Measurements from ENCODE around the gene KNDC1.
"Not testable (repeated sequence)": the region's sequence is repeated elsewhere in the genome, so short reads cannot be mapped to it uniquely, and the experiment has no call there.

Gene KNDC1

DNA sequence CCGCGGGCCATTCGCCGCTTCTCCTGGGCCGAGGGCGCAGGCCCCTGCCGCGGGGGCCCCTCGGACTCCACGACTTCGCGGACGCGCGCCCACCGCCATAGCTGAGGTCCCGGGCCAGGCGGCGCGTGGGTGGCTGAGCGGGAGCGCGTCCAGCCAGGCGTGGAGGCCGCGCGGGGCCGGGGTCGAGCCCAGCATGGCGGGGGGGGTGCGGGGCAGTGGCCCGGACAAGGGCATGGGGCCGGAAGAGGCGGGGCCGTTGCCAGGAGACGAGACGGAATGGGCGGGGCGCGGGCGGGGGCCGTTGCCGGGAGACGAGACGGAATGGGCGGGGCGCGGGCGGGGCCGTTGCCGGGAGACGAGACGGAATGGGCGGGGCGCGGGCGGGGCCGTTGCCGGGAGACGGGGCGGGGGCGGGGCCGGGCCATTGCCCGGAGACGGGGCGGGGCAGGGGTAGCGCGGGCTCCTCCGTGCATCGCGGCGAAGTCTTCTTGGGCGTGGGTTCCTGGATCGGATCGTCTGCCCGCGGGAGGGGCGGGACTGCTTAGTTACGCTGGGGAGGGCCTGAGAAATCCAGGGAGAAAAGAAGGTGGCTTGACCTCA is 101.8 kb downstream of the KNDC1 start:
- Histone ChIP-seq H3K4me2 (ENCODE audit: low read length) (peak overlapping the region; percentile 96), H4K20me1 (ENCODE audit: insufficient read depth, low read length) (peaks cover 6% of the 10 kb centered on the region), H3K9me3 (ENCODE audit: insufficient read depth, low read length) (no peaks in the 10 kb centered on the region), H3K4me3 (ENCODE audit: low read length) (peak overlapping the region; percentile 90), H3K79me2 (ENCODE audit: low read length) (no peaks in the 10 kb centered on the region), H3K9ac (ENCODE audit: low read length) (peak overlapping the region; percentile 88), H3K4me1 (ENCODE audit: low read length) (peaks cover 35% of the 10 kb centered on the region), H3K36me3 (replicated peaks; ENCODE audit: low read depth, low read length) (no peaks in the 10 kb centered on the region), H3K27me3 (ENCODE audit: low read depth, low read length) (no peaks in the 10 kb centered on the region), H2AFZ (ENCODE audit: low read depth, low read length) (0 out of 2 replicates have a peak overlapping the region, but pooled peaks have one; percentile 51), H3K27ac (ENCODE audit: low read length) (peak overlapping the region; percentile 67)
- TF ChIP-seq EZH2phosphoT487 (IDR thresholded peaks at IDR 0.05; ENCODE audit: low read depth) = no peak
- TF ChIP-seq, protein P1, sequence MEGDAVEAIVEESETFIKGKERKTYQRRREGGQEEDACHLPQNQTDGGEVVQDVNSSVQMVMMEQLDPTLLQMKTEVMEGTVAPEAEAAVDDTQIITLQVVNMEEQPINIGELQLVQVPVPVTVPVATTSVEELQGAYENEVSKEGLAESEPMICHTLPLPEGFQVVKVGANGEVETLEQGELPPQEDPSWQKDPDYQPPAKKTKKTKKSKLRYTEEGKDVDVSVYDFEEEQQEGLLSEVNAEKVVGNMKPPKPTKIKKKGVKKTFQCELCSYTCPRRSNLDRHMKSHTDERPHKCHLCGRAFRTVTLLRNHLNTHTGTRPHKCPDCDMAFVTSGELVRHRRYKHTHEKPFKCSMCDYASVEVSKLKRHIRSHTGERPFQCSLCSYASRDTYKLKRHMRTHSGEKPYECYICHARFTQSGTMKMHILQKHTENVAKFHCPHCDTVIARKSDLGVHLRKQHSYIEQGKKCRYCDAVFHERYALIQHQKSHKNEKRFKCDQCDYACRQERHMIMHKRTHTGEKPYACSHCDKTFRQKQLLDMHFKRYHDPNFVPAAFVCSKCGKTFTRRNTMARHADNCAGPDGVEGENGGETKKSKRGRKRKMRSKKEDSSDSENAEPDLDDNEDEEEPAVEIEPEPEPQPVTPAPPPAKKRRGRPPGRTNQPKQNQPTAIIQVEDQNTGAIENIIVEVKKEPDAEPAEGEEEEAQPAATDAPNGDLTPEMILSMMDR (IDR thresholded peaks at IDR 0.05; ENCODE audit: low read depth, low read length) = no peak

DNA sequence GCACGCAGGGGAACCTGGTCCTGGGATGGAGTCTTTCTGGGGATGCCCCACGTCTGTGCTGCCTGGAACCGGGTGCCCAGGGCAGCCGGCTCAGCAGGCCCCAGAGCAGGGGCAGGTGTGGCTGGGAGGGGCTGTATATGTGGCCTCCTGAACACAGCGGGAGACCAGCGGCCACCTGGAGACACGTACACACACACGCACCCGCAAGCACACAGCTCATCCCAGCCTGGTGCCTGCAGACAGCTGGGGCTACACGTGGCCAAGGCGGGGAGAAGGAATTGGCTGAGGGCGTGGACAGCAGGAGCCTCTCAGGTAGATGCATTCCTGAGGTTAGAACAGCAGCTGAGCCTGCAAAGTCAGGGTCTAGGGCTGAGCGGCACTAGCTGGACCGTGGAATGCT is 102.7 kb downstream of the KNDC1 start:
- TF ChIP-seq, protein P1 (IDR thresholded peaks at IDR 0.05; ENCODE audit: low read depth, low read length) = no peak
- no peak for TF ChIP-seq EZH2phosphoT487 (IDR thresholded peaks at IDR 0.05; ENCODE audit: low read depth)
- Histone ChIP-seq H3K9ac (ENCODE audit: low read length) (no peak overlapping the region), H3K36me3 (replicated peaks; ENCODE audit: low read depth, low read length) (no peaks in the 10 kb centered on the region), H3K9me3 (ENCODE audit: insufficient read depth, low read length) (no peaks in the 10 kb centered on the region), H4K20me1 (ENCODE audit: insufficient read depth, low read length) (peaks cover 6% of the 10 kb centered on the region), H3K4me2 (ENCODE audit: low read length) (no peak overlapping the region), H3K27me3 (ENCODE audit: low read depth, low read length) (no peaks in the 10 kb centered on the region), H3K79me2 (ENCODE audit: low read length) (no peaks in the 10 kb centered on the region), H3K4me1 (ENCODE audit: low read length) (peaks cover 27% of the 10 kb centered on the region), H3K4me3 (ENCODE audit: low read length) (no peak overlapping the region), H2AFZ (ENCODE audit: low read depth, low read length) (no peak overlapping the region), H3K27ac (ENCODE audit: low read length) (no peak overlapping the region)

GRCh38 chr10:133263674-133264073 is 103.7 kb downstream of the KNDC1 start:
- Histone ChIP-seq H3K4me2 (ENCODE audit: low read length) (no peak overlapping the region), H3K9me3 (ENCODE audit: insufficient read depth, low read length) (no peaks in the 10 kb centered on the region), H3K9ac (ENCODE audit: low read length) (no peak overlapping the region), H3K4me3 (ENCODE audit: low read length) (no peak overlapping the region), H3K79me2 (ENCODE audit: low read length) (no peaks in the 10 kb centered on the region), H3K27me3 (ENCODE audit: low read depth, low read length) (no peaks in the 10 kb centered on the region), H3K36me3 (replicated peaks; ENCODE audit: low read depth, low read length) (no peaks in the 10 kb centered on the region), H4K20me1 (ENCODE audit: insufficient read depth, low read length) (peaks cover 6% of the 10 kb centered on the region), H3K4me1 (ENCODE audit: low read length) (peaks cover 17% of the 10 kb centered on the region), H3K27ac (ENCODE audit: low read length) (no peak overlapping the region), H2AFZ (ENCODE audit: low read depth, low read length) (no peak overlapping the region)
- no peak for TF ChIP-seq EZH2phosphoT487 (IDR thresholded peaks at IDR 0.05; ENCODE audit: low read depth)
- TF ChIP-seq, protein P1 (IDR thresholded peaks at IDR 0.05; ENCODE audit: low read depth, low read length) = no peak

GRCh38 chr10:133264461-133264860 is 104.4 kb downstream of the KNDC1 start:
- Histone ChIP-seq H3K4me3 (ENCODE audit: low read length) (no peak overlapping the region), H3K9ac (ENCODE audit: low read length) (no peak overlapping the region), H3K9me3 (ENCODE audit: insufficient read depth, low read length) (no peaks in the 10 kb centered on the region), H3K36me3 (replicated peaks; ENCODE audit: low read depth, low read length) (no peaks in the 10 kb centered on the region), H4K20me1 (ENCODE audit: insufficient read depth, low read length) (peaks cover 6% of the 10 kb centered on the region), H2AFZ (ENCODE audit: low read depth, low read length) (no peak overlapping the region), H3K4me2 (ENCODE audit: low read length) (no peak overlapping the region), H3K27me3 (ENCODE audit: low read depth, low read length) (no peaks in the 10 kb centered on the region), H3K4me1 (ENCODE audit: low read length) (peaks cover 10% of the 10 kb centered on the region), H3K27ac (ENCODE audit: low read length) (no peak overlapping the region), H3K79me2 (ENCODE audit: low read length) (no peaks in the 10 kb centered on the region)
- TF ChIP-seq, protein P1 (IDR thresholded peaks at IDR 0.05; ENCODE audit: low read depth, low read length) = no peak
- no peak for TF ChIP-seq EZH2phosphoT487 (IDR thresholded peaks at IDR 0.05; ENCODE audit: low read depth)

- H3K9me3 ChIP-seq (ENCODE audit: insufficient read depth, low read length); H3K4me2 ChIP-seq (ENCODE audit: low read length); H4K20me1 ChIP-seq (ENCODE audit: insufficient read depth, low read length); H3K4me3 ChIP-seq (ENCODE audit: low read length); H3K79me2 ChIP-seq (ENCODE audit: low read length); H3K27ac ChIP-seq (ENCODE audit: low read length); H2AFZ ChIP-seq (ENCODE audit: low read depth, low read length); H3K27me3 ChIP-seq (ENCODE audit: low read depth, low read length); H3K36me3 ChIP-seq (replicated peaks; ENCODE audit: low read depth, low read length); H3K9ac ChIP-seq (ENCODE audit: low read length); H3K4me1 ChIP-seq (ENCODE audit: low read length): not testable (repeated sequence)
These were observed 105.0 kb downstream of the KNDC1 start for GRCh38 chr10:133265052-133265451.
